Lower lobe of right lung (tissue), 2 donors: ENCODE measurements around the gene ZNF496. TPM values are rescaled to one million over a fixed set of nuclear protein-coding genes. Genes with fewer than 3 reads are reported as not detected.
"Not testable (repeated sequence)": the region's sequence is repeated elsewhere in the genome, so short reads cannot be mapped to it uniquely, and the experiment has no call there.

Experiments
- ATAC-seq, 2 donors: fragments of 200-7000 bp; cut with Tn5 transposase; one replicate each; pipeline ENCODE4 v1.9.1; 2020 to 2022; ENCODE audit warnings: mild to moderate bottlenecking in 2 of 2, moderate library complexity in 2 of 2
- DNase-seq: peaks from one replicate; pipeline ENCODE4 v3.0.0-alpha.2; 2020
- H3K27ac ChIP-seq: fragments of 200-600 bp; one replicate; pipeline ENCODE4 v1.8.0; 2022
- H3K27me3 ChIP-seq: fragments of 200-600 bp; one replicate; pipeline ENCODE4 v1.8.0; 2022; ENCODE audit warnings: low read depth
- H3K36me3 ChIP-seq: fragments of 200-600 bp; one replicate; pipeline ENCODE4 v1.8.0; 2022; ENCODE audit warnings: mild to moderate bottlenecking
- H3K4me1 ChIP-seq: fragments of 200-600 bp; one replicate; pipeline ENCODE4 v1.8.0; 2022
- H3K4me3 ChIP-seq: fragments of 200-600 bp; one replicate; pipeline ENCODE4 v1.8.0; 2022; ENCODE audit warnings: mild to moderate bottlenecking
- H3K9me3 ChIP-seq: fragments of 200-600 bp; one replicate; pipeline ENCODE4 v1.8.0; 2022
- intact Hi-C: fragments of 100-400 bp; cut with DNase I; formaldehyde crosslinking; loops from one replicate; pipeline ENCODE4 v1.11.0; 2022
- total RNA-seq: library from RNA; stranded (reverse); fragmentation: NEBNext Ultra II Directional; extraction: Animal tissue kit (Norgen Biotek cat#: 25700); gene quantifications from one replicate; pipeline ENCODE4 v1.2.1, GENCODE V29; 2021
- TF ChIP-seq, protein P1 (sequence below): fragments of 200-600 bp; IDR thresholded peaks from one replicate; pipeline ENCODE4 v1.8.0; 2022; ENCODE audit warnings: antibody characterized with exemption, mild to moderate bottlenecking
- donor health status: DM: no; HTN: yes; CAD: no; lungs with severe emphysema.

ZNF496 gene
- total RNA-seq, 1 donor from 2014 or later = 16.9 TPM

DNA sequence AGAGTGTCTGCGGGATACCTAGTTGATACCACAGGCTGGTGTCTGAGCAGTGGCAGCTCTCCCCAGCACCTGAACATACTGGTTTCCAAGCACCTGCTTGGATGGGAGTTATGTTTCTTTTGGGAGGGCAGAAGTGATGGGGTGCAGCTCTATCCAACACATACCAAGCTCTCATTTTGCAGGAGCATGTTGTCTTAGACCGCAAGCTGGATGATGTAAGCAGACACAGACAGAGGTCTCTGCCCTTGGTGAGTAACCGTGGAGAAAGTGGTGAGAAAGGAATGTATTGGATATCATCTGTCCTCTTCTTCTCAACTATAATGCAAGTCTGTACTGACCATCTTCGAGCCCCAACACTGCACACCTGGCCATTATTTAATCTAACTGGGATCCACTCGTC, 37.4 kb downstream of the ZNF496 start:
- intact Hi-C loops = no loop called here
- Histone ChIP-seq H3K27ac (no peak overlapping the region), H3K27me3 (no peaks in the 10 kb centered on the region), H3K9me3 (no peaks in the 10 kb centered on the region), H3K4me1 (no peaks in the 10 kb centered on the region), H3K36me3 (peaks cover 8% of the 10 kb centered on the region), H3K4me3 (no peak overlapping the region)
- TF ChIP-seq, protein P1, sequence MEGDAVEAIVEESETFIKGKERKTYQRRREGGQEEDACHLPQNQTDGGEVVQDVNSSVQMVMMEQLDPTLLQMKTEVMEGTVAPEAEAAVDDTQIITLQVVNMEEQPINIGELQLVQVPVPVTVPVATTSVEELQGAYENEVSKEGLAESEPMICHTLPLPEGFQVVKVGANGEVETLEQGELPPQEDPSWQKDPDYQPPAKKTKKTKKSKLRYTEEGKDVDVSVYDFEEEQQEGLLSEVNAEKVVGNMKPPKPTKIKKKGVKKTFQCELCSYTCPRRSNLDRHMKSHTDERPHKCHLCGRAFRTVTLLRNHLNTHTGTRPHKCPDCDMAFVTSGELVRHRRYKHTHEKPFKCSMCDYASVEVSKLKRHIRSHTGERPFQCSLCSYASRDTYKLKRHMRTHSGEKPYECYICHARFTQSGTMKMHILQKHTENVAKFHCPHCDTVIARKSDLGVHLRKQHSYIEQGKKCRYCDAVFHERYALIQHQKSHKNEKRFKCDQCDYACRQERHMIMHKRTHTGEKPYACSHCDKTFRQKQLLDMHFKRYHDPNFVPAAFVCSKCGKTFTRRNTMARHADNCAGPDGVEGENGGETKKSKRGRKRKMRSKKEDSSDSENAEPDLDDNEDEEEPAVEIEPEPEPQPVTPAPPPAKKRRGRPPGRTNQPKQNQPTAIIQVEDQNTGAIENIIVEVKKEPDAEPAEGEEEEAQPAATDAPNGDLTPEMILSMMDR = no peak
- no peak for ATAC-seq
- DNase-seq = no peak

DNA sequence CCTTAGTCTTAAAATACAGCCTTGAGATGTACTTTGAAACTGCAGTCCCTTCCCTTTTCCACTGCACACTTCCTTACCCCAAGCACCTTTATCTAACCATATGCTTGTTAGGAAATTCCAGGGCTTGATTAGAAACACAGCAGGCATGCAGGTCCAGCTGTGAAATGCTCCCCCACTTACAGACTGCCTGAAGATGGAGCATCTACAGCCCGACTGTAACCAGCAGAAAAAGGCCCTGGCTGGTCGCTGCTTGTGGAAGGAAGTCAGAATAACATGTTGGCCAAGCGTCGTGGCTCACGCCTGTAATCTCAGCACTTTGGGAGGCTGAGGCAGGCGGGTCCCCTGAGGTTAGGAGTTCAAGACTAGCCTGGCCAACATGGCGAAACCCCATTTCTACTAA, 38.6 kb downstream of the ZNF496 start:
- intact Hi-C loops = no loop called here
- DNase-seq = no peak
- TF ChIP-seq, protein P1 = no peak

DNA sequence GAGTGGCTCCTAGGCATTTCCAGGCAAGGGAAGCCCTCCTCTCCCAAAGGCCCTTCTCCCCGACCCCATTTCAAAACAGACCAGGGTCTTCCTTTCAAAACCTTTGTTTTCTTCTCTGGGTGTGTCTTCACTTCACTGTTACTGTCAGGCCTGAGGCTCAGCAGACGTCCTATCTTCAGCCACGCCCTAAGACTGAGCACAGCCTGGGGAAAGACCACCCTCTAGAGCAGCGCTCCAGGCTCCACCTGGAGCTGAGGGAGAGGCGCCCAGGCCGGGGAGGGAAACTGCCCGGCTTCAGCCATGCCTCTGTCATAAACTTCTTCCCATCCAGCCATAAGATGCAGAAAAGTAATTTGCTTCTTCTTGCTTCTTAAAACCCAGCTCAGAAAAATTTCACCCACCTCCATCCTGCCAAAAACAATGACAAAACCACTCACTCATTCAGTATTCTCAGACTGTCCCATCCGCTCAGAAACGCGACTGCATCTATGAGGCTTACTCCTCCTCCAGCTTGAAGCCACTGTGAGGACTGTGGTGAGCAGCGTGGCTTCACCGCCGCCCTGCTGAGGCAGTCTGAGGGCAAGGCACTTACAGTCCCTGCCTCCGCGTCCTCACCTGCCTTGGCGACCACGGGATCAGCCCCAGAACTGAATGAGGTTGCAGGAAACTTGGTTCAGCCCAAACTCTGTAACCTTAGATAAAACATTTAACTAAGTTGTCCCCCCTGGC, 39.7 kb downstream of the ZNF496 start:
- Histone ChIP-seq H3K4me1 (no peaks in the 10 kb centered on the region), H3K4me3 (no peak overlapping the region), H3K27me3 (no peaks in the 10 kb centered on the region), H3K27ac (no peak overlapping the region), H3K9me3 (no peaks in the 10 kb centered on the region), H3K36me3 (no peaks in the 10 kb centered on the region)
- no peak for ATAC-seq
- intact Hi-C loops = no loop called here
- DNase-seq = no peak
- TF ChIP-seq, protein P1 = no peak

More for the DNA sequence above, 38.6 kb downstream of the ZNF496 start:
- H3K4me3 ChIP-seq = no peak overlapping the region
- H3K36me3 ChIP-seq = no peaks in the 10 kb centered on the region
- no peak overlapping the region for H3K27ac ChIP-seq
- no peaks in the 10 kb centered on the region for H3K27me3 ChIP-seq
- ATAC-seq = no peak
- no peaks in the 10 kb centered on the region for H3K4me1 ChIP-seq
- H3K9me3 ChIP-seq = no peaks in the 10 kb centered on the region

DNA sequence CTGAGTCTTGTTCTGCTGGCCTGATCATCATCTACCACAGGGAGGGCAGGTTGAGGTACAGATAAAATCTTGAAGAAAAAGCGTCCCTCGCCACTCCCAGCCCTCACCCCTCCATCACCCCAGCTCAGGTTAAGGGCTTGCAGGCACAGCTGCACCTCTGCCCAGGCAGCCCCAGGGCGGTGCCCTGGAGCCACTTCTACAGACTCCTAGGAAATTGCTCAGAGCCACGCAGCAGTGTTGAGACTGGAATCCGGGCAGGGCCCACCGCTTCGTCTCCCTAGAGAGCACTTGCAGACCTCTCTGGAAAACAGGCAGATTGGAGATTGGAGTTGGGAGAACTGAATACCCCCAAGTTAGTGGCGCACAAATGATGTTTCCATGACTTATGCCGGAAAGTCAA, 40.5 kb downstream of the ZNF496 start:
- Histone ChIP-seq H3K27ac (no peak overlapping the region), H3K4me3 (no peak overlapping the region), H3K4me1 (no peaks in the 10 kb centered on the region), H3K9me3 (no peaks in the 10 kb centered on the region), H3K27me3 (no peaks in the 10 kb centered on the region), H3K36me3 (no peaks in the 10 kb centered on the region)
- TF ChIP-seq, protein P1 = no peak
- intact Hi-C loops = no loop called here
- DNase-seq = no peak
- ATAC-seq = no peak

DNA sequence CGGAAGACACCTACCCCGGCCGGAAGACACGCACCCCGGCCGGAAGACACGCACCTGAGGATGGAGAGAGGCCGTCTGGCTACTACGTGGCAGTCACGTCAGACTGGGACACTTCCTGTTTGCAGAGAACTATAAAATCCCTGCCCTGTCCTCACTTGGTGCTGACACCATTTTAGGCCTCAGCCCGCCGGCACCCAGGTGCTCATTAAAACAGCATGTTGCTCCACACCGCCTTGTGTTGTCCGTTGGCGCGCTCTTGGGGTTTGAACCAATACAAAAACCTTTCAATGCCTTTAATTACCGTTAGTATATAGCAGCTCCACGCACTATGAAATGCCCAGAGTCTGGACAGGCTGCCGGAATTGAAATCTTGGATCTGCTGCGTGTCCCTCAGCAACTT, 41.1 kb downstream of the ZNF496 start:
- H3K4me1 ChIP-seq = no peaks in the 10 kb centered on the region
- TF ChIP-seq, protein P1 = no peak
- DNase-seq = no peak
- no peaks in the 10 kb centered on the region for H3K27me3 ChIP-seq
- ATAC-seq = no peak
- H3K9me3 ChIP-seq = no peaks in the 10 kb centered on the region
- intact Hi-C loops = no loop called here
- H3K36me3 ChIP-seq = no peaks in the 10 kb centered on the region
- H3K27ac ChIP-seq = no peak overlapping the region
- H3K4me3 ChIP-seq = no peak overlapping the region

DNA sequence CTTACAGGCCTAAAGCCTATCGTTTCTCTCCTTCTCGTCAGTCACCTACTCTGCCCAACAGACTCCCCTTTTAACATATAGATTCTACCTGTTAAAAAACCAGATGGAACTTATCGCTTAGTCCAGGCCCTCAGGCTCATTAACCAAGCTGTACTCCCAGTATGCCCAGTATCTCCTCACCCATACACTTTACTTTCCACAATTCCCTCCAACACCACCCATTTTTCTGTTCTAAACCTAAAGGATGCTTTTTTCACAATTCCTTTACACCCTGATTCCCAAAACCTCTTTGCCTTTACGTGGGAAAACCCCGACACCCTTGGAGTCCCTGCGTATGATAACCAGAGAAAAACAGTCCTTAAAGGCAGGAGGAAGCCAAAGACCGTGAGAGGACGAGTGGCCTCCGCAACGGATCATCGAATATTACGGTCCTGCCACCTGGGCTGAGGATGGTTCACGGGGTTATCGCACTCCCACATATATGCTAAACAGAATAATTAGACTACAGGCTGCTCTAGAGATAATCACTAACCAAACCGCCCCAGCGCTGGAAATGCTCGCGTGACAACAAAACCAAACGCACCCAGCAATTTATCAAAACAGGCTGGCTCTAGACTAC, 42.3 kb downstream of the ZNF496 start:
- H3K4me1 ChIP-seq, H3K9me3 ChIP-seq, H3K27ac ChIP-seq, H3K4me3 ChIP-seq, DNase-seq, ATAC-seq, H3K36me3 ChIP-seq, intact Hi-C loops, H3K27me3 ChIP-seq: not testable (repeated sequence)
